Myocyte (in vitro differentiated cells): Measurements from ENCODE around the gene STATH. TPM values are rescaled to one million over a fixed set of nuclear protein-coding genes. Genes with fewer than 3 reads are reported as not detected.
"Not testable (repeated sequence)": the region's sequence is repeated elsewhere in the genome, so short reads cannot be mapped to it uniquely, and the experiment has no call there.

ENCODE experiments used
- DNase-seq: peaks from one replicate; pipeline ENCODE4 v3.0.0-alpha.2; 2012; ENCODE audit warnings: low read depth
- polyA plus RNA-seq: library from polyadenylated mRNA; unstranded; fragments of >200 nt; gene quantifications from one replicate; pipeline ENCODE4 v1.2.1, GENCODE V29; 2012; ENCODE audit warnings: missing spikeins
- total RNA-seq: library from RNA; depleted of rRNA; stranded (reverse); fragments of >200 nt; gene quantifications from 2 replicates; pipeline ENCODE4 v1.2.3, GENCODE V29; 2014

STATH gene, protein sequence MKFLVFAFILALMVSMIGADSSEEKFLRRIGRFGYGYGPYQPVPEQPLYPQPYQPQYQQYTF
- not detected in 2 replicates for total RNA-seq
- not detected for polyA plus RNA-seq

DNA sequence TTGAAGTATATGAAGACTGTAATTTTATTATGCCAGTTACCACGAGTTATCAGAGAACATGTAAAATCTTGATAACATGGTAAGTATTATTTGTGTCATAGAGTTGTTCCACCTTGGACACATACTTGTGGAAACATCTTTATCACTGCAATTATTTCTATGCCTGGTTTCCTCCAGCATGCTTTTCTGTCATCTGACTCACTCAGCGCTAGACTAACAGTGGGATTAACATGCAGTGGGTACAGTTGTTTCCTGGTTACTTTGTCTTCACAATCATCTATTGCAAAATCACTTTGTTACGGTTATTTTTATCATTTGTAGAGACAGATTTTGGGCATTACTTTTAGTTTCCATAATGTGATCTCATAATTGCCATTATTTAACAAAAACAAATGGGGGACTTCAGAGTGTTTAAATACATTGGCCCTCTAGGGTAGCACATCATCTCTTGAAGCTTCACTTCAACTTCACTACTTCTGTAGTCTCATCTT, at the start of gene STATH:
STATH (plus strand) TSS at position 441 of the 491 bp plus-strand sequence. CDS start 2,472 bp downstream, outside the sequence.
- no peak for DNase-seq

DNA sequence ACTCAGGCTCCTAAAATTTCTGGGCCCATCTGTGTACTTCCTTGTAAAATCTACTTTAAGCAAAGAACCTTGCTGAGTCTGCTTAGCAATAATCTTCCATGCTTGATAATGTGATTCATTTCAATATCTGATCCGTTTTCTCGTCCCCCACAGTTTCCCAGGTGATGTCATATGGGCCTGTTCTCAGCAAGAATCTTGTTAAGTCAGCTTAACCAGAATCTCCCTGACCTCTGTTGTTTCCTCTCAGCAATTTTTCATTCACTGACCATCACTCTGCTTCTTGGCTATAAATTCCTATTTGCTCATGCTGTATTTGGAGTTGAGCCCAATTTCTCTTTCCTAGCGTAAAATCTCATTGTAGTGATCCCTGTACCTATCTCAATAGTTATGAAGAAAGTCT, 44.2 kb upstream of the STATH start:
- DNase-seq, result no peak

DNA sequence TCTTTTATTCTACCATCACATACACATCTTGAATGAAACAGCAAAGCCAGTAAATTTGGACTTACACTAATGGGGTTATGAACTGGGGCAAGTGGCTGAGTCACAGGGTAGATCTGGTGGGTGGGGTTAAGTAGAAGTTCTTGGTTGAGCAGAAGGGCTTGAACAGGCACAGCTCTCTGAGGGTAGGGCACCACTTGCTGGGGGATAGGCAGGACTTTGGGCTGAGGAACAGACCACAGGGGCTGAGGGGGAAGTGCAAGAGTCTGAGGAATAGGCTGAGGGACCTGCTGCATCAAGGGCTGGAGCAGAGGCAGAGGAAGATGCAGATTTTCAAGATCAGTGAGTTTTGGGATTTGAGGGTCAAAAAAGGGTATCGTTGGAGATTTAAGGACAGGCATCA, 38.6 kb upstream of the STATH start:
- DNase-seq, result no peak

DNA sequence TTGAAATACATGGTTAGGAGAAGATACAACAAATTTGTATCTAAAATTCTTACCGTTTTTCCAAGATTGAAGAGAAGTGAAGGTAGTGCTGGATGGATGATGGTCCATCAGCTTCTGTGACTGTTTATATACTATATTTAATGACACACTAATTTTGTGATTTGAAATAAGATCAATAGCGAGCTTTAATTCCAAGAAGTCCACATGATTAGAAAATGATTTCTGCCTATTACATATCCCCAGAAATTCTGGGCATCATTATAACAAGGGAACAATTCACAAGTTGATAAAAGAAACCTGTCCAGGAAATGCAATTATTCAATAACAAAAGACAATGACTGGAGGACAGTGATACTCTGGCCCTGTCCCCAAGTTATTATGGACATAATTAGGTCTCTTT, 30.1 kb upstream of the STATH start, which contains the start of gene CSN2:
CSN2 (minus strand) TSS at position 101 of the 400 bp plus-strand sequence. CDS start 4,733 bp downstream, outside the sequence.
- DNase-seq, result no peak

DNA sequence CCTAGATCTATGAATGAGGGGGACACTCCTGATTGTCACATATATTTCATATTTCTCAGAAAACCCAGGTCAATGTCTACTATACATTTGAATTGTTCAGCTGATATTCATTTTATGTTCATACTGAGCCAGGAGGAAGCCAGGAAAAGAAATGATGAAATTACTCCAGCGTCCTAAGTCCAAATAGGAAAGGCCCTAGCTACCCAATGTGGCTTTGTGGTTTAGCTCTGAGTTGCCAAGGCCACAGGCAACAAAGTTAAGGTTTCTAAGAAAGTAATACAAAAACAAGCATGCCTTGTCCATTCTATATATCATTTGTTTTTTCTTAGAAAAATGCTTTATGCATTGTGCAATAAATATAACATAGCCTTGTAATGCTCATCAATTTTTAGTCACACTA, 25.7 kb upstream of the STATH start:
- DNase-seq, result peak; percentile 20

DNA sequence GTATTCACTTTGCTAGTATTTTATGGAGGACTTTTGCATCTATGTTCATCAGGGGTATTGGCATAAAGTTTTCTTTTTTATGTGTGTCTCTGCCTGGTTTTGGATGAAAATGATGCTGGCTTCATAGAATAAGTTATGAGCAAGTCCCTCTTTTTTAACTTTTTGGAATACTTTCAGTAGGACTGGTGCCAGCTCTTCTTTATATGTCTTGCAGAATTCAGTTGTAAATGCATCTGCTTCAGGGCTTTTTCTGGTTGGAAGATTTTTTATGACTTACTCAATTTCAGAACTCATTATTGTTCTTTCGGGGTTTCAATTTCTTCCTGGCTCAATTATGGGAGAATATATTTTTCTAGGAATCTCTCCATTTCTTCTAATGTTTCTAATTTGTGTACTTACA, 21.1 kb upstream of the STATH start:
- no peak for DNase-seq

DNA sequence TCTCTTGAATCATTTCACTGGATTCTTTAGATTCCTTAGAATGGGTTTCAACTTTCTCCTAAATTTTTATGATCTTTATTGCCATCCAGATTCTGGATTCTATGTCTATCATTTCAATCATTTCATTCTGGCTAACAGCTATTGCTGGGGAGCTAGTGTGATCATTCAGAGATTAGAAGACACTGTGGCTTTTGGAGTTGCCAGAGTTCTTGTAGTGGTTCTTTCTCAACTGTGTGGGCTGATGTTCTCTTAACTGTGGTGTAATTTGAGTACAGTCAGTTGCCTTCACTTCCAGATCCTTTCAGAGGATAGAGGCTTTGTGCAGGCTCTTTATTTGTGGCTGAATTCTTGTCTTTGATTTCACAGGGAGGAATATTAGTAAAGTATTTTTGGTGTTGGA, 18.2 kb upstream of the STATH start:
- DNase-seq, result peak; percentile 6

DNA sequence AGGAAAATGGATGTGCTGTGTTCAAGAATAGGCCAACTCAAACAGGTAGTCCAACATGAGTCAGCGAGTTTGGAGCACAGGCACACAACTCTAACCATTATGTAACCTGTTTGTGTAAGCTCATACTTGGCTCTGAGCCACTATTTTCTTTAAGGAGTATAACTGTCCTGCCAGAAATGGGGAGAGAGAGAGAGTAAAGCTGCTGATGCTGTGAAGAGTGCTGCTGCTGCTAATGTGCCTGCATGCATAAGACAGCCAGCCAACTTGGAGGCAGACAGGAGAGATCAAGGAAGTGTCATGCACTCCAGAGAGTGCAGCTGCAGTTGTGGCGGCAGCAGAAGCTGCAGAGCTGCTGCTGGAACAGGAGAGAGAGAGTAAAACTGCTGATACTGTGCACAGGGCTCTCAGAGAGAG, 11.7 kb upstream of the STATH start:
- DNase-seq, result no peak

DNA sequence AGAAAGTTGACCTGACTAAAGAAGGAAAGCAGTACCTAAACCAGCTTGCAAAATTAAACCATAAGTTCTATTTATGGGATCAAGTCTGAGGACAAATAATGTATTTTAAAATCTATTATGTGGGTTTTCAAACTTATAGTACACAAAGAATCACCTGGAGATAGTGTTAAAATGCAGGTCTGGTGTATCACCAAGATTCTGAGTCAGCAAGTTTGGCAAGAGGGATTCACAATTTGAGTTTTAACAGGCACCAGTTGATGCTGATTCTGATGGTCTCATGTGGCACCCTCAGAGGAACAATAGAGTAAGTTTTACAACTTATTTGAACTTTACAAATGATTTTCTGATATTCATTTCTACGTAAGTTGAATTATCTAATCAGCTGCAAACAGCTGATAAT, 9.1 kb upstream of the STATH start:
- no peak for DNase-seq

DNA sequence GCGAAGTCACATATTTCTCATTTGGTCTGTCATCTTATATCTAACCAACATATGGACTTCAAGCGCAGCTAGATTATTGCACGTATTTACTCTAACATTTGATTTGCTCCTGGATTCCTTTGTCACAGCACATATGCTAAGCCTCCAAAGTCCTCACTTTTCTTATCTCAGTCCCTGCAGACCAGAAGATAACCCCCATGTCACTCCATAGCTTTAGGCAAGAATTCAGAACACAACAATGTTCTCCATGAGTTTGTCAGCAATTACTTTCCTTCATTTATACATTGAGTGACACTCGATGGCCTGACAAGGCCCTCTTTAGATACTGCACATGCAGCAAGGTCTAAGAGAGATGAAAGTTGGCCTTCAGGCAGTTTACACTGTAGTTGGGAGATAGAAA, 4.8 kb upstream of the STATH start:
- no peak for DNase-seq

DNA sequence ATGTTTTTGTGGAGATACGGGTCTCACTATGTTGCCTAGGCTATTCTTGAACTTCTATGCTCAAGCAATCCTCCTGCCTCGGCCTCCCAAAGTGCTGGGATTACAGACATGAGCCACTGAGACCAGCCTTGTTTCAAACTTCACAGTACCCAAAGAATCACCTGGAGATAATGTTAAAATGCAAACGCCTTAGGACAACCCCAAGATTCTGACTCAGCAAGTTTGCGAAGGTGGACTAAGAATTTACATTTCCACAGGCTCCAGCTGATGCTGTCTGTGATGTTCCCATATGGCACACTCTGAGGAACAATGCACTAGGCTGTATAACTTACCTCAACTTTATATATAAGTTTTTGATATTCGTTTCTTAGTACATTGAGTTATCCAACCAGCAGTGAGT, 984 bp upstream of the STATH start:
- no peak for DNase-seq

DNA sequence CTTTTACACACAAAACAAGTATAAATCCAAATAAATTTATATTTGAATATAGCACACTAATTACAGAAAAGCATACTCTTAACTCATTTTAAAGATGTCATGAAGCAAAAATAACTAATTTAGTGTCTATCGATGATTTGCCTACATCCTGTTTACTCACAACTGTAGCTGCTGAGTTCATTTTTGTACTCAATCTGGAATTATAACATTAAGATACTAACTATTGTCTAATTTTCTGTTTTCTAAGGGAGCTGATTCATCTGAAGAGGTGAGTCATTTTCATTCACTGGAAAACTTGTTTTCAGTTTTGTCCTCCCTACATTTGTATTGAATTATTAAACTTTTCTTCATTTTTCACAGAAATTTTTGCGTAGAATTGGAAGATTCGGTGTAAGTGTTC, 3.7 kb downstream of the STATH start:
- no peak for DNase-seq

DNA sequence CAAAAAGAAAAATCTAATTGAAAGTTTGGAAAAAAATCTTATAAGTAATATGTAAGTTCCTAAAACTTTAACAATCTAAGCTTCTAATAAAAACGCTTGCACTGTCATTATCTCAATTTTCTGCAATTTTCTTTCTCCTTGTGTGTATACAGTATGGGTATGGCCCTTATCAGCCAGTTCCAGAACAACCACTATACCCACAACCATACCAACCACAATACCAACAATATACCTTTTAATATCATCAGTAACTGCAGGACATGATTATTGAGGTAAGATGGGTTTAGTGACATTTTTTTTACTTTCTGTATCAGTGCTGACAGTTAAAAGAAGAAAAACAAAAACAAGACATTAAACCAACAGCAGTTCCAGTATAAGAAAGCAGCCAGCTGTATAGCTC, 4.9 kb downstream of the STATH start:
- no peak for DNase-seq

DNA sequence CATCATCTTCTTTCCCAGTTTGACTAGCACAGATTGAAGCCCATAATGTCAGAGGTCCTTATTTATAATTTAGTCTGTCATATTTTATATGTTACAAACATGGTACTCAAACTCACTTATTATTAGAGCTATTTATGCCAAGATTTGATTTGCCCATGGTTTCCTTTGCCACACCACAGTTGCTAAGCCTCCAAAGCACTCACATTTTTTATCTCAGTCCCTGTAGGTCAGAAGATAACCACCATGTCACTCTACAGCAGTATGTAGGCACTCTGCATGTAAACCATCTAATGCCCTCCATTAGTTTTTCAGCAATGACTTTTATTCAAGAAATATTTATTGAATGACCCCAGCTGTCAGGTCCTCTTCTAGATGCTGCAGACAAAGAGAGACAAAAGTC, 6.7 kb downstream of the STATH start:
- no peak for DNase-seq

DNA sequence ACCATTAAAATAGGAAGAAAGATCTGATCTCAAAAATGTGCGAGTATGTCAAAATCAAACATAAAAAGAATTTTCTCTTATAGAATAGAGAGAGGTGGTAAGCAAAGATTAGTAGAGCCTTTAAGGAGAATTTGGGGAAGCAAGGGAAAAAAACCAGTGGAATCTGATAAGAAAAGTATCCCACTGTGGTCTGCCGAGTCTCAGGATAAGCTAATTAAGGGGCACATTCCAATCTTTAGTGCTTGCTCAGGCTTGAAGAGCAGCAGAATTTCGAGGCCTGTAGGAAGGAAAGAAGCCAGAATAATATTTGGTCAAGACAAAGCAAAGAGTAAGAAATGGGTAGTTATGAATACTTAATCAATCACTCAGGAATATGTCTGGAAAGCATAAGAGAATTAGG, 13.0 kb downstream of the STATH start:
- DNase-seq, result no peak

DNA sequence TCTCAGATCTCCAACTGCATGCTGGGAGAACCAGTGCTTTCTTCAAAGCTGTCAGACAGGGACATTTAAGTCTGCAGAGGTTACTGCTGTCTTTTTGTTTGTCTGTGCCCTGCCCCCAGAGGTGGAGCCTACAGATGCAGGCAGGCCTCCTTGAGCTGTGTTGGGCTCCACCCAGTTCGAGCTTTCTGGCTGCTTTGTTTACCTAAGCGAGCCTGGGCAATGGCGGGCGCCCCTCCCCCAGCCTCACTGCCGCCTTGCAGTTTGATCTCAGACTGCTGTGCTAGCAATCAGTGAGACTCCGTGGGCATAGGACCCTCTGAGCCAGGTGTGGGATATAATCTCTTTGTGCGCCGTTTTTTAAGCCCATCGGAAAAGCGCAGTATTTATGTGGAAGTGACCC, 23.2 kb downstream of the STATH start:
- DNase-seq, result not testable (repeated sequence)

DNA sequence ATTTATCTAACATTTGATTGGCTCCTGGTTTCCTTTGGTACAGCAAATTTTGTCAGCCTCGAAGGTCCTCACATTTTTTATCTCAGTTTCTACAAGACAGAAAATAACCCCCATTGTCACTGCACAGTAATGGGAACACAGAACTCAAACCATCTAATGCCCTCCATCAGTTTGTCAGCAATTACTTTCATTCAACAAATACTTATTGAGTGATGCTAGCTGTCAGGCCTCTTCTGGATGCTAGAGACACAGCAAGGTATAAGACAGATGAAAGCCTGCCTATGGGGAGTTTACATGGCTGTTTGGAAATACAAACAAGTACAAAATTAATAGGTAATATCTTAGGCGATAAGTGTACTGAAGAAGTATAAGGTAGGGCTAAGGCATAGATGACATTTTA, 27.5 kb downstream of the STATH start:
- DNase-seq, result no peak

DNA sequence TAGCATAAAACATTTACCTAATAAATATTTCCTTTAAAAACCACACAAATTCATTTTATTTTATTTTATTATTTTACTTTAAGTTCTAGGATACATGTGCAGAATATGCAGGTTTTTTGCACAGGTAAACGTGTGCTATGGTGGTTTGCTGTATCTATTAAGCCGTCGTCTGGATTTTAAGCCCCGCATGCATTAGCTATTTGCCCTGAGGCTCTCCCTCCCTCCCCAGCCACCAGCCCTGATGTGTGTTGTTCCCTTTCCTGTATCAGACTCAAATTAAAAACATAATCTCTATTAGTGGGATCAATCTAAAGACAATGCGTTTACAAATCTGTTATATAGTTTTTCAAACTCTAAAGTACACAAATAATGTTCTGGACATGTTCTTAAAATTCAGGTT, 31.2 kb downstream of the STATH start:
- no peak for DNase-seq

DNA sequence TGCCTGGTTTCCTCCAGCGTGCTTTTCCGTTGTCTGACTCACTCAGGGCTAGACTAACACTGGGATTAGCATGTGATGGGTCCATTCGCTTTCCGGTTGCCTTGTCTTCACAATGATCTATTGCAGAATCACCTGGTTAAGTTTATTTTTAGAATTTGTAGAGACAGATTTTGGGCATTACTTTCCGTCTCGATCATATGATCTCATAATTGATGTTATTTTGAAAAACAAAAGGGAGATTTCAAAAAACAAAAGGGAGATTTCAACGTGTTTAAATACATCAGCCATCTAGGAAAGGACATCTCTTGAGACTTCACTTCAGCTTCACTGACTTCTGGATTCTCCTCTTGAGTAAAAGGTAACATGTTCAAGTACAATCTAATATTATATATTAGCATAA, 32.4 kb downstream of the STATH start, which contains the start of gene HTN3:
HTN3 (plus strand) TSS at position 301 of the 400 bp plus-strand sequence. CDS start 2,282 bp downstream, outside the sequence.
- DNase-seq, result not testable (repeated sequence)

DNA sequence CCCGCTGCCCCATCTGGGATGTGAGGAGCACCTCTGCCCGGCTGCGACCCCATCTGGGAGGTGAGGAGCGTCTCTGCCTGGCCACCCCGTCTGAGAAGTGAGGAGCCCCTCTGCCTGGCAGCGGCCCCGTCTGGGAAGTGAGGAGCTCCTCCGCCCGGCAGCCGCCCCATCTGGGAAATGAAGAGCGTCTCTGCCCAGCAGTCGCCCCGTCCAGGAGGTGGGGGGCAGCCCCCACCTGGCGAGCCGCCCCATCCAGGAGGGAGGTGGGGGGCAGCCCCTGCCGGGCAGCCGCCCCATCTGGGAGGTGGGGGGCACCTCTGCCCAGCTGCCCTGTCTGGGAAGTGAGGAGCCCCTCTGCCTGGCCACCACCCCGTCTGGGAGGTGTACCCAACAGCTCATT, 41.8 kb downstream of the STATH start:
- DNase-seq, result not testable (repeated sequence)

DNA sequence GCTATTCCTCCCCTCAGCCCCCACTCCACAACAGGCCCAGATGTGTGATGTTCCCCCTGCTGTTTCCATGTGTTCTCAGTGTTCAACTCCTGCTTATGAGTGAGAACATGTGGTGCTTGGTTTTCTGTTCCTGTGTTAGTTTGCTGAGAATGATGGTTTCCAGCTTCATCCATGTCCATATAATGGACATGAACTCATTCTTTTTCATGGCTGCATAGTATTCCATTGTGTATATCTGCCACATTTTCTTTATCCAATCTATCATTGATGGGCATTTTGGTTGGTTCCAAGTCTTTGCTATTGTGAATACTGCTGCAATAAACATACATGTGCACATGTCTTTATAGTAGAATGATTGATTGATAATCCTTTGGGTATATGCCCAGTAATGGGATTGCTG, 44.2 kb downstream of the STATH start:
- DNase-seq, result not testable (repeated sequence)

DNA sequence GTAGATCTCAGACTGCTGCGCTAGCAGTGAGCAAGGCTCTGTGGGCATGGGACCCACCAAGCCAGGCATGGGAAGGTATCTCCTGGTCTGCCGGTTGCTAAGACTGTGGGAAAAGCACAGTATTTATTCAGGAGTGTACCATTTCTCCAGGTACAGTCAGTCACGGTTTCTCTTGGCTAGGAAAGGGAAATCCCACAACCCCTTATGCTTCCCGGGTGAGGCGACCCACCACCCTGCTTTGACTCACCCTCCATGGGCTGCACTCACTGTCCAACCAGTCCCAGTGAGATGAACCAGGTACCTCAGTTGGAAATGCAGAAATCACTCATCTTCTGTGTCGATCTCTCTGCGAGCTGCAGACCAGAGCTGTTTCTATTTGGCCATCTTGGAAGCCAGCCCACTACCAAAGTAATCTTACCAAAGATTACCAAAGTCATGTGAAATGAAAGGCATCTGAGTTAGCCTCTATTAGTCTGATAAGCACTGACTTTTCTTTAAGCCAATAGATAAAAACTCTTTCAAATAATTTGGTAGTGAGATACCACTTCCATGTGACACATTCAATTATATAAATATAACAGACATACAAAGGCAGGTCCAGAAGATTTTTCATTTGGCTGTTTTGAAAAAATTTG, 46.0 kb downstream of the STATH start:
- no peak for DNase-seq

DNA sequence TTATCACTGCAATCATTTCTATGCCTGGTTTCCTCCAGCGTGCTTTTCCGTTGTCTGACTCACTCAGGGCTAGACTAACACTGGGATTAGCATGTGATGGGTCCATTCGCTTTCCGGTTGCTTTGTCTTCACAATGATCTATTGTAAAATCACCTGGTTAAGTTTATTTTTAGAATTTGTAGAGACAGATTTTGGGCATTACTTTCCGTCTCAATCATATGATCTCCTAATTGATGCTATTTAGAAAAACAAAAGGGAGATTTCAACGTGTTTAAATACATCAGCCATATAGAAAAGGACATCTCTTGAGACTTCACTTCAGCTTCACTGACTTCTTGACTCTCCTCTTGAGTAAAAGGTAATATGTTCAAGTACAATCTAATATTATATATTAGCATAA, 54.4 kb downstream of the STATH start, which contains the start of gene HTN1:
HTN1 (plus strand) TSS at position 301 of the 400 bp plus-strand sequence. CDS start 2,639 bp downstream, outside the sequence.
- DNase-seq, result not testable (repeated sequence)
